ENCODE results near the gene SNX9.
"Not testable (repeated sequence)": the region's sequence is repeated elsewhere in the genome, so short reads cannot be mapped to it uniquely, and the experiment has no call there.

- TF ChIP-seq CTCF (IDR thresholded peaks at IDR 0.05); EP300 (IDR thresholded peaks at IDR 0.05; ENCODE audit: low read depth); POLR2A (IDR thresholded peaks at IDR 0.05); POLR2AphosphoS5 (IDR thresholded peaks at IDR 0.05): not testable (repeated sequence)
Measured at GRCh38 chr6:157799561-157799960, 23.5 kb upstream of the SNX9 start.

Measured in transverse colon (tissue), 4 donors.